Nephron (organoid): ENCODE measurements around the gene GALNTL6.

Experiments used
- H3K27ac Mint-ChIP-seq, 3 experiments: 2 replicates each; pipeline ENCODE4 v1.8.0; 2020; ENCODE audit warnings: mixed read lengths in 3 of 3, mild to moderate bottlenecking in 2 of 3, moderate library complexity in 1 of 3
- H3K27me3 Mint-ChIP-seq: 2 replicates; pipeline ENCODE4 v1.8.0; 2021; ENCODE audit warnings: low read depth, mild to moderate bottlenecking, moderate library complexity, mixed read lengths
- H3K36me3 Mint-ChIP-seq: 2 replicates; pipeline ENCODE4 v1.8.0; 2020; ENCODE audit warnings: low read depth, mixed read lengths
- H3K4me1 Mint-ChIP-seq: 2 replicates; pipeline ENCODE4 v1.8.0; 2020; ENCODE audit warnings: mixed read lengths
- H3K4me3 Mint-ChIP-seq, 3 experiments: 2 replicates each; pipeline ENCODE4 v1.8.0; 2020; ENCODE audit warnings: mild to moderate bottlenecking in 3 of 3, mixed read lengths in 3 of 3, moderate library complexity in 2 of 3
- H3K9me3 Mint-ChIP-seq: 2 replicates; pipeline ENCODE4 v1.8.0; 2020; ENCODE audit warnings: mixed read lengths
- TF ChIP-seq, protein P1 (sequence below), 3 experiments: fragments of 200-600 bp; sonication (generic); IDR thresholded peaks; one replicate each; pipeline ENCODE4 v1.5.0; 2021; ENCODE audit warnings: antibody characterized with exemption in 3 of 3; ENCODE audit not compliant: unreplicated experiment in 3 of 3

The GALNTL6 gene

GRCh38 chr4:172928347-172928746 lies 1115.1 kb downstream of the GALNTL6 start:
- H3K27me3 Mint-ChIP-seq, result no peaks in the 10 kb centered on the region
- H3K36me3 Mint-ChIP-seq, result no peaks in the 10 kb centered on the region
- peaks cover 5% of the 10 kb centered on the region for H3K4me1 Mint-ChIP-seq
- TF ChIP-seq, protein P1, sequence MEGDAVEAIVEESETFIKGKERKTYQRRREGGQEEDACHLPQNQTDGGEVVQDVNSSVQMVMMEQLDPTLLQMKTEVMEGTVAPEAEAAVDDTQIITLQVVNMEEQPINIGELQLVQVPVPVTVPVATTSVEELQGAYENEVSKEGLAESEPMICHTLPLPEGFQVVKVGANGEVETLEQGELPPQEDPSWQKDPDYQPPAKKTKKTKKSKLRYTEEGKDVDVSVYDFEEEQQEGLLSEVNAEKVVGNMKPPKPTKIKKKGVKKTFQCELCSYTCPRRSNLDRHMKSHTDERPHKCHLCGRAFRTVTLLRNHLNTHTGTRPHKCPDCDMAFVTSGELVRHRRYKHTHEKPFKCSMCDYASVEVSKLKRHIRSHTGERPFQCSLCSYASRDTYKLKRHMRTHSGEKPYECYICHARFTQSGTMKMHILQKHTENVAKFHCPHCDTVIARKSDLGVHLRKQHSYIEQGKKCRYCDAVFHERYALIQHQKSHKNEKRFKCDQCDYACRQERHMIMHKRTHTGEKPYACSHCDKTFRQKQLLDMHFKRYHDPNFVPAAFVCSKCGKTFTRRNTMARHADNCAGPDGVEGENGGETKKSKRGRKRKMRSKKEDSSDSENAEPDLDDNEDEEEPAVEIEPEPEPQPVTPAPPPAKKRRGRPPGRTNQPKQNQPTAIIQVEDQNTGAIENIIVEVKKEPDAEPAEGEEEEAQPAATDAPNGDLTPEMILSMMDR (IDR thresholded peaks at IDR 0.05; ENCODE audit: unreplicated experiment in 3 of 3), result no peak
- no peaks in the 10 kb centered on the region for H3K9me3 Mint-ChIP-seq
- H3K4me3 Mint-ChIP-seq, result no peak overlapping the region
- H3K27ac Mint-ChIP-seq, result no peak overlapping the region

DNA sequence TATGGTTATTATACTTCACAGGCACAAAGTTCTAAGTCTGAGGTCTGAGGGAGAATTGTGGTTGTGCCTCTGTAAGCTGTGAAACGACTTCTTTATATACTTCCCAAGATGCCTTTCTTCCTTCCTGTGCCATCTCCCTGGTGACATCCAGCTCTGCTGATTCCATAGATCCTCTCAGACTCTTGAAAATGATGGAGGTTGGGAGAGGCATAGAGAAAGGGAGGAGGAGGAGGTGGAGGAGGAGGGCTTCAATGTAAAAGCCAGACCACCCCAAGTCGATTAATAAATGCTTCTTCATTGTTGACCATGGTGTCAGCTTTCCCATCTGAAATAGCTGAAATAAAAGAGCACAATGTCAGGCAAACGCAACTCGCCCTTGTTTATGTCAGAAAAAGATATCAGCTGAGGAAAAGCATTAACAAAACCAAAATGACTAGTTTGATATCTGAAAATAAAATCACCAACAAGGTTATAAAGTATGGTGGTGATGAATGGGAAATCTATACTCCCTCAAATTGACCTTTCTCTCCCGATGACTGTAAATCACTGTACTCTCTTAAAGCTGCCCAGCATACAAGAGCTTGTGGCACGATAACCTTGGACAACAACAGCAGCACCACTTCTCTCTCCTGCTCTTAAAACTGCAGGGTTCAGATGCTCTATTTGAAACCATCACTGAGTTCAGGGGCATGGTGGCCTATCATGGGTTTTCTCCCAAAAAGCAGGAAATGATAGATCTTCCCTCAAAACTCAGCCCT lies 1125.0 kb downstream of the GALNTL6 start:
- Mint-ChIP-seq H3K36me3 (no peaks in the 10 kb centered on the region), H3K9me3 (no peaks in the 10 kb centered on the region)

GRCh38 chr4:172938870-172939269 lies 1125.7 kb downstream of the GALNTL6 start:
- peaks cover 4% of the 10 kb centered on the region for H3K27me3 Mint-ChIP-seq
- no peaks in the 10 kb centered on the region for H3K36me3 Mint-ChIP-seq
- H3K4me1 Mint-ChIP-seq, result no peaks in the 10 kb centered on the region
- H3K4me3 Mint-ChIP-seq, result no peak overlapping the region
- no peaks in the 10 kb centered on the region for H3K9me3 Mint-ChIP-seq
- no peak overlapping the region for H3K27ac Mint-ChIP-seq
- TF ChIP-seq, protein P1 (IDR thresholded peaks at IDR 0.05; ENCODE audit: unreplicated experiment in 3 of 3), result no peak

More for the DNA sequence above, 1125.0 kb downstream of the GALNTL6 start:
- Mint-ChIP-seq H3K27ac (no peak overlapping the region), H3K4me3 (no peak overlapping the region), H3K4me1 (no peaks in the 10 kb centered on the region), H3K27me3 (peaks cover 4% of the 10 kb centered on the region)
- TF ChIP-seq, protein P1 (IDR thresholded peaks at IDR 0.05; ENCODE audit: unreplicated experiment in 3 of 3), result no peak

- H3K36me3 Mint-ChIP-seq, result no peaks in the 10 kb centered on the region
- H3K4me1 Mint-ChIP-seq, result no peaks in the 10 kb centered on the region
- TF ChIP-seq, protein P1 (IDR thresholded peaks at IDR 0.05; ENCODE audit: unreplicated experiment in 3 of 3), result no peak
- peaks cover 4% of the 10 kb centered on the region for H3K27me3 Mint-ChIP-seq
- no peak overlapping the region for H3K27ac Mint-ChIP-seq
- no peak overlapping the region for H3K4me3 Mint-ChIP-seq
- no peaks in the 10 kb centered on the region for H3K9me3 Mint-ChIP-seq
Observed at GRCh38 chr4:172942840-172943239, 1129.6 kb downstream of the GALNTL6 start.

- H3K9me3 Mint-ChIP-seq, result no peaks in the 10 kb centered on the region
- no peak overlapping the region for H3K27ac Mint-ChIP-seq
- no peaks in the 10 kb centered on the region for H3K27me3 Mint-ChIP-seq
- H3K36me3 Mint-ChIP-seq, result no peaks in the 10 kb centered on the region
- TF ChIP-seq, protein P1 (IDR thresholded peaks at IDR 0.05; ENCODE audit: unreplicated experiment in 3 of 3), result no peak
- H3K4me1 Mint-ChIP-seq, result no peaks in the 10 kb centered on the region
- H3K4me3 Mint-ChIP-seq, result no peak overlapping the region
Observed at GRCh38 chr4:172945611-172946010, 1132.4 kb downstream of the GALNTL6 start.

GRCh38 chr4:172946503-172946902 lies 1133.3 kb downstream of the GALNTL6 start:
- no peaks in the 10 kb centered on the region for H3K9me3 Mint-ChIP-seq
- no peaks in the 10 kb centered on the region for H3K36me3 Mint-ChIP-seq
- TF ChIP-seq, protein P1 (IDR thresholded peaks at IDR 0.05; ENCODE audit: unreplicated experiment in 3 of 3), result no peak
- H3K27ac Mint-ChIP-seq, result no peak overlapping the region
- no peaks in the 10 kb centered on the region for H3K4me1 Mint-ChIP-seq
- no peaks in the 10 kb centered on the region for H3K27me3 Mint-ChIP-seq
- H3K4me3 Mint-ChIP-seq, result no peak overlapping the region
